Neural cell (in vitro differentiated cells): ENCODE measurements around the gene TBC1D20. TPM values are rescaled to one million over a fixed set of nuclear protein-coding genes. Genes with fewer than 3 reads are reported as not detected.

Experiments used
- H2AFZ ChIP-seq: fragments of 200-600, 300-800 bp; sonication (generic), shearing (Covaris generic); 2 replicates; pipeline ENCODE4 v1.6.0; 2014; ENCODE audit warnings: low read depth, mild to moderate bottlenecking, antibody characterized with exemption, low read length, moderate library complexity
- H3F3A ChIP-seq: fragments of 200-600 bp; shearing (Covaris generic); 2 replicates; pipeline ENCODE4 v1.6.1; 2016; ENCODE audit warnings: mild to moderate bottlenecking, moderate library complexity, mixed read lengths, antibody characterized with exemption, low read length; ENCODE audit not compliant: insufficient read depth, poor library complexity, severe bottlenecking
- H3K27ac ChIP-seq: fragments of 200-600, 300-800 bp; sonication (generic), shearing (Covaris generic); 2 replicates; pipeline ENCODE4 v1.5.1; 2014; ENCODE audit warnings: mild to moderate bottlenecking, low read length, moderate library complexity
- H3K27me3 ChIP-seq: fragments of 300-800, 200-600 bp; sonication (generic), shearing (Covaris generic); 2 replicates; pipeline ENCODE4 v1.6.0; 2014; ENCODE audit warnings: mild to moderate bottlenecking, low read depth, low read length, moderate library complexity; ENCODE audit not compliant: insufficient read depth
- H3K36me3 ChIP-seq: fragments of 300-800, 200-600 bp; sonication (generic), shearing (Covaris generic); 2 replicates; pipeline ENCODE4 v1.5.1; 2014; ENCODE audit warnings: mild to moderate bottlenecking, antibody characterized with exemption, low read length, moderate library complexity; ENCODE audit not compliant: insufficient read depth
- H3K4me2 ChIP-seq: fragments of 300-800, 200-600 bp; sonication (generic), shearing (Covaris generic); 2 replicates; pipeline ENCODE4 v1.6.0; 2014; ENCODE audit warnings: mild to moderate bottlenecking, low read length
- H3K4me3 ChIP-seq: fragments of 300-800, 200-600 bp; sonication (generic), shearing (Covaris generic); 2 replicates; pipeline ENCODE4 v1.5.1; 2014; ENCODE audit warnings: mild to moderate bottlenecking, low read length, moderate library complexity
- H3K79me2 ChIP-seq: fragments of 200-600 bp; shearing (Covaris generic); replicated peaks from 2 replicates; pipeline ENCODE4 v1.6.0; 2014; ENCODE audit warnings: mild to moderate bottlenecking, low read length, moderate library complexity; ENCODE audit not compliant: insufficient read depth
- H3K9ac ChIP-seq: fragments of 300-800, 200-600 bp; sonication (generic), shearing (Covaris generic); 2 replicates; pipeline ENCODE4 v1.6.1; 2016; ENCODE audit warnings: mild to moderate bottlenecking, low read length, mixed read lengths
- H3K9me2 ChIP-seq: fragments of 200-600 bp; shearing (Covaris generic); 2 replicates; pipeline ENCODE4 v1.6.1; 2016; ENCODE audit warnings: mild to moderate bottlenecking, low read length, mixed read lengths; ENCODE audit not compliant: insufficient read depth
- H3K9me3 ChIP-seq: fragments of 200-600, 300-800 bp; sonication (generic), shearing (Covaris generic); 2 replicates; pipeline ENCODE4 v1.6.1; 2016; ENCODE audit warnings: mild to moderate bottlenecking, mixed run types, low read length, moderate library complexity, mixed read lengths
- H4K20me1 ChIP-seq: fragments of 200-600 bp; shearing (Covaris generic); 2 replicates; pipeline ENCODE4 v1.6.1; 2016; ENCODE audit warnings: mild to moderate bottlenecking, mixed run types; ENCODE audit not compliant: insufficient read depth
- CTCF ChIP-seq: fragments of 450-650 bp; IDR thresholded peaks from 2 replicates; pipeline ENCODE4 v1.5.1; 2014; ENCODE audit warnings: antibody characterized with exemption, mild to moderate bottlenecking, moderate library complexity; ENCODE audit not compliant: poor library complexity, severe bottlenecking
- EP300 ChIP-seq: fragments of 450-650 bp; conservative IDR thresholded peaks from 2 replicates; pipeline ENCODE4 v1.6.1; 2014; ENCODE audit warnings: antibody characterized with exemption, mild to moderate bottlenecking, moderate library complexity; ENCODE audit not compliant: poor library complexity, severe bottlenecking
- EZH2 ChIP-seq: fragments of 200-600, 300-800 bp; shearing (Covaris generic), sonication (generic); IDR thresholded peaks from 2 replicates; pipeline ENCODE4 v1.6.1; 2014; ENCODE audit warnings: antibody characterized with exemption, low read length, borderline replicate concordance, mild to moderate bottlenecking; ENCODE audit not compliant: insufficient read depth, poor library complexity, severe bottlenecking
- MXI1 ChIP-seq: fragments of 450-650 bp; conservative IDR thresholded peaks from 2 replicates; pipeline ENCODE4 v1.6.1; 2014; ENCODE audit warnings: antibody characterized with exemption, mild to moderate bottlenecking; ENCODE audit not compliant: poor library complexity, severe bottlenecking
- POLR2AphosphoS5 ChIP-seq: IDR thresholded peaks from 2 replicates; pipeline ENCODE4 v1.6.1; 2012
- RAD21 ChIP-seq: fragments of 450-650 bp; conservative IDR thresholded peaks from 2 replicates; pipeline ENCODE4 v1.6.1; 2014; ENCODE audit warnings: antibody characterized with exemption, mild to moderate bottlenecking, moderate library complexity
- REST ChIP-seq: IDR thresholded peaks from 2 replicates; pipeline ENCODE4 v1.6.1; 2012; ENCODE audit warnings: borderline replicate concordance
- SMC3 ChIP-seq: fragments of 450-650 bp; conservative IDR thresholded peaks from 2 replicates; pipeline ENCODE4 v1.6.1; 2014; ENCODE audit warnings: antibody characterized with exemption, mild to moderate bottlenecking, moderate library complexity; ENCODE audit not compliant: poor library complexity
- TAF1 ChIP-seq: IDR thresholded peaks from 2 replicates; pipeline ENCODE4 v1.6.1; 2012; ENCODE audit warnings: low read depth
- polyA plus RNA-seq: library from polyadenylated mRNA; depleted of rRNA; stranded (reverse); fragments of >200 nt; gene quantifications from 2 replicates; pipeline ENCODE4 v1.2.3, GENCODE V29; 2014

The TBC1D20 gene
- polyA plus RNA-seq, 1 donor from 2014 or later = 25.1 TPM

DNA sequence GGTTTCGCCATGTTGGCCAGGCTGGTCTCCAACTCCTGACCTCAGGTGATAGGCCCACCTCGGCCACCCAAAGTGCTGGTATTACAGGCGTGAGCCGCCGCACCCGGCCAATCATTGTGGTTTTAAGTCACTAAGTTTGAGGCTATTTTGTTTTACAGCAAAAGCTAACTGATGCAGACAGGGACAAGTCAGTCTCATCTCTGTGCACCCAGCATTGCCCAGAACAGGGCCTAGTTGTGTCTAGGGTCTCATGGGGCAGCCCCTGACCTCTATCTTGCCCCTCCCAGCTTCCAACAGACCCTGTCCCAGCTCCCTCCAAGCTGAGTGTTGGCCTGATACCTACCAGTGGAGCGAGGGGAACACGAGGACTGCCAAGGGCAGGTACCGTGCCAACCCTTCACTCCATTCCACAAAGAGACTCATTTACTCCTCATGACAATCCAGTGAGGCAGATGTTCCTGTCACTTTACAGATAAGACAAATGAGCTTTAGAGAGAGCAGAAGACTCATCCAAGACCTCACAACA lies 63.1 kb downstream of the TBC1D20 start:
- H4K20me1 ChIP-seq = no peaks in the 10 kb centered on the region
- H3K27ac ChIP-seq = no peak overlapping the region
- H3K9ac ChIP-seq = no peak overlapping the region
- no peak overlapping the region for H3K4me3 ChIP-seq
- H3K36me3 ChIP-seq = no peaks in the 10 kb centered on the region
- no peak overlapping the region for H2AFZ ChIP-seq
- H3F3A ChIP-seq = no peaks in the 10 kb centered on the region
- no peak for TF ChIP-seq REST
- TF ChIP-seq TAF1 = no peak
- no peak for TF ChIP-seq MXI1
- no peak for TF ChIP-seq EZH2
- TF ChIP-seq RAD21 = no peak
- TF ChIP-seq SMC3 = no peak
- no peak for TF ChIP-seq CTCF
- TF ChIP-seq EP300 = no peak
- no peak for TF ChIP-seq POLR2AphosphoS5
- no peak overlapping the region for H3K4me2 ChIP-seq
- no peaks in the 10 kb centered on the region for H3K79me2 ChIP-seq
- H3K9me3 ChIP-seq = no peaks in the 10 kb centered on the region
- H3K9me2 ChIP-seq = no peaks in the 10 kb centered on the region
- no peaks in the 10 kb centered on the region for H3K27me3 ChIP-seq

GRCh38 chr20:397432-398237 lies 64.7 kb downstream of the TBC1D20 start:
- TF ChIP-seq TAF1 (no peak), MXI1 (no peak), POLR2AphosphoS5 (no peak), SMC3 (no peak), RAD21 (no peak), REST (no peak), EZH2 (no peak), EP300 (no peak), CTCF (no peak)
- Histone ChIP-seq H3K4me3 (no peak overlapping the region), H3F3A (no peaks in the 10 kb centered on the region)

More at GRCh38 chr20:397432-398237, 64.7 kb downstream of the TBC1D20 start:
- no peaks in the 10 kb centered on the region for H3K9me3 ChIP-seq
- H3K4me2 ChIP-seq = no peak overlapping the region
- H2AFZ ChIP-seq = no peak overlapping the region
- no peaks in the 10 kb centered on the region for H3K9me2 ChIP-seq
- no peak overlapping the region for H3K27ac ChIP-seq
- H3K36me3 ChIP-seq = no peaks in the 10 kb centered on the region
- no peaks in the 10 kb centered on the region for H4K20me1 ChIP-seq
- H3K27me3 ChIP-seq = no peaks in the 10 kb centered on the region
- no peak overlapping the region for H3K9ac ChIP-seq
- H3K79me2 ChIP-seq = no peaks in the 10 kb centered on the region
